A673 (cell line): ENCODE results near the gene ANTKMT. TPM values are rescaled to one million over a fixed set of nuclear protein-coding genes. Genes with fewer than 3 reads are reported as not detected.

Source experiments
- BruUV-seq: library from RNA; stranded (reverse); fragments of 400-500 nt; replicated peaks from 2 replicates; lab custom pipeline; 2021; lab: Mats Ljungman, UMichigan
- CTCF ChIA-PET: fragments of 300-600 bp; sonication (Branson Sonifier 250); formaldehyde crosslinking; loops from one replicate; lab custom pipeline; 2022; ENCODE audit warnings: antibody characterized with exemption; lab: Charles Lee
- POLR2A ChIA-PET: fragments of 300-600 bp; sonication (Branson Sonifier 250); formaldehyde crosslinking; loops from one replicate; lab custom pipeline; 2022; ENCODE audit warnings: antibody characterized with exemption; ENCODE audit not compliant: low non-redundant PET; lab: Charles Lee
- DNase-seq: peaks from one replicate; pipeline ENCODE4 v3.0.0-alpha.2; 2015; ENCODE audit warnings: low spot score
- H3K27ac ChIP-seq: fragments of 200-600 bp; sonication (generic); 2 replicates; pipeline ENCODE4 v1.5.1; 2016; ENCODE audit warnings: mixed run types, low read depth, mild to moderate bottlenecking, mixed read lengths, antibody characterized with exemption, low read length; ENCODE audit not compliant: poor library complexity, severe bottlenecking
- H3K27me3 ChIP-seq: fragments of 200-600 bp; sonication (generic); replicated peaks from 2 replicates; pipeline ENCODE4 v1.6.1; 2017; ENCODE audit warnings: mixed run types, low read depth, mild to moderate bottlenecking, mixed read lengths, antibody characterized with exemption, low read length; ENCODE audit not compliant: insufficient read depth, poor library complexity
- H3K36me3 ChIP-seq: fragments of 200-600 bp; sonication (generic); 2 replicates; pipeline ENCODE4 v1.6.1; 2016; ENCODE audit warnings: mixed run types, mild to moderate bottlenecking, mixed read lengths, antibody characterized with exemption, low read length; ENCODE audit not compliant: insufficient read depth, poor library complexity, severe bottlenecking
- H3K4me1 ChIP-seq: fragments of 200-600 bp; sonication (generic); 2 replicates; pipeline ENCODE4 v1.6.1; 2017; ENCODE audit warnings: mixed run types, mild to moderate bottlenecking, mixed read lengths, antibody characterized with exemption, low read length; ENCODE audit not compliant: insufficient read depth, poor library complexity, severe bottlenecking
- H3K4me3 ChIP-seq: fragments of 200-600 bp; sonication (generic); 2 replicates; pipeline ENCODE4 v1.5.1; 2016; ENCODE audit warnings: low read depth, mixed run types, mild to moderate bottlenecking, mixed read lengths, low read length; ENCODE audit not compliant: poor library complexity, severe bottlenecking
- H3K9me3 ChIP-seq: fragments of 200-600 bp; sonication (generic); 2 replicates; pipeline ENCODE4 v1.6.1; 2016; ENCODE audit warnings: mixed run types, low read depth, mild to moderate bottlenecking, mixed read lengths, antibody characterized with exemption, low read length; ENCODE audit not compliant: poor library complexity, severe bottlenecking
- EZH2 ChIP-seq: fragments of 200-600 bp; sonication (generic); IDR thresholded peaks from 2 replicates; pipeline ENCODE4 v1.6.1; 2017; ENCODE audit warnings: borderline replicate concordance, low read depth, mild to moderate bottlenecking, mixed read lengths, antibody characterized with exemption, low read length; ENCODE audit not compliant: poor library complexity, severe bottlenecking
- intact Hi-C: fragments of 100-400 bp; cut with micrococcal nuclease; formaldehyde crosslinking; loops from one replicate; pipeline ENCODE4 v1.10.0; 2022; ENCODE audit not compliant: unreplicated experiment
- total RNA-seq: library from RNA; stranded (reverse); gene quantifications from 2 replicates; pipeline ENCODE4 v1.2.3, GENCODE V29; 2021
- TF ChIP-seq, protein P1 (sequence below): fragments of 300-800, 200-600 bp; sonication (generic); conservative IDR thresholded peaks from 2 replicates; pipeline ENCODE4 v1.5.1; 2017; ENCODE audit warnings: low read depth, mild to moderate bottlenecking, antibody characterized with exemption, low read length, moderate library complexity, mixed read lengths

Gene ANTKMT
- total RNA-seq, 1 experiment from 2014 or later: 21.2 TPM

DNA sequence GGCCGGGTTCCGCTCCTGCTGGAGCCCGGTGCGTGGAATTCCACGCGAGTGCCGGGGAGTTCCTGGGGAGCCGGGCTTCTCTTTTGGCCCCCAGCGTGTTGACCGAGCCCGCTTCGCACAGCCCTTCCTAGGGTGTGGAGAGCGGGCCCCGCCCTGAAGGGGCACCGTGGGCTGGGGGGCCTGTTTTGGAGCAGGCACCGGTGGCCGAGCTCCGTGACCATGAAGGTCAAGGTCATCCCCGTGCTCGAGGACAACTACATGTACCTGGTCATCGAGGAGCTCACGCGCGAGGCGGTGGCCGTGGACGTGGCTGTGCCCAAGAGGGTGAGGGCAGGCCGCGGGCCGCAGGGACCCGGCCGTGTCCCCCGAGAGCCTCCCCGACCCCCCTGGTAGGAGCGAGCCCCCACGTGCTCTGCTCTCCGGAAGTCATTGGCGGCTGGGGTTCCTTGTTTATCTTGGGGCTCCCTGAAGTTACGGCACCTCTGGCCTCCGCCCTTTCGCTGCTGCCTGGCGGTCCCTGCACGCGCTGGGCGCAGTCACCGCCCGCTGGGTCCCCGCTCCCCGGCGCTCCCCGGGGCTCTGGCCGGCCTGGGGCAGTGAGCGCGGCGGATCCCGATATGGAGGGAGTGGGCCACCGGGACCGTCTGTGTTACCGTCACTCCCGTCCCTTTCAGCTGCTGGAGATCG lies 6.5 kb downstream of the ANTKMT start:
- BruUV-seq: no TSS peak
- CTCF ChIA-PET: interaction anchor here (0.8 kb wide), 1 partner anchor 11 kb away, joined by 5 read pairs; no protein-coding TSS in a partner anchor
- intact Hi-C loops: no loop called here
- POLR2A ChIA-PET: no interaction called here
- H3K27ac ChIP-seq: no peak overlapping the region
- H3K9me3 ChIP-seq: no peaks in the 10 kb centered on the region
- no peaks in the 10 kb centered on the region for H3K27me3 ChIP-seq
- H3K4me3 ChIP-seq: peak overlapping the region; percentile 52
- TF ChIP-seq EZH2: no peak
- TF ChIP-seq, protein P1, sequence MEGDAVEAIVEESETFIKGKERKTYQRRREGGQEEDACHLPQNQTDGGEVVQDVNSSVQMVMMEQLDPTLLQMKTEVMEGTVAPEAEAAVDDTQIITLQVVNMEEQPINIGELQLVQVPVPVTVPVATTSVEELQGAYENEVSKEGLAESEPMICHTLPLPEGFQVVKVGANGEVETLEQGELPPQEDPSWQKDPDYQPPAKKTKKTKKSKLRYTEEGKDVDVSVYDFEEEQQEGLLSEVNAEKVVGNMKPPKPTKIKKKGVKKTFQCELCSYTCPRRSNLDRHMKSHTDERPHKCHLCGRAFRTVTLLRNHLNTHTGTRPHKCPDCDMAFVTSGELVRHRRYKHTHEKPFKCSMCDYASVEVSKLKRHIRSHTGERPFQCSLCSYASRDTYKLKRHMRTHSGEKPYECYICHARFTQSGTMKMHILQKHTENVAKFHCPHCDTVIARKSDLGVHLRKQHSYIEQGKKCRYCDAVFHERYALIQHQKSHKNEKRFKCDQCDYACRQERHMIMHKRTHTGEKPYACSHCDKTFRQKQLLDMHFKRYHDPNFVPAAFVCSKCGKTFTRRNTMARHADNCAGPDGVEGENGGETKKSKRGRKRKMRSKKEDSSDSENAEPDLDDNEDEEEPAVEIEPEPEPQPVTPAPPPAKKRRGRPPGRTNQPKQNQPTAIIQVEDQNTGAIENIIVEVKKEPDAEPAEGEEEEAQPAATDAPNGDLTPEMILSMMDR: no peak
- peaks cover 10% of the 10 kb centered on the region for H3K4me1 ChIP-seq
- no peaks in the 10 kb centered on the region for H3K36me3 ChIP-seq
- no peak for DNase-seq

DNA sequence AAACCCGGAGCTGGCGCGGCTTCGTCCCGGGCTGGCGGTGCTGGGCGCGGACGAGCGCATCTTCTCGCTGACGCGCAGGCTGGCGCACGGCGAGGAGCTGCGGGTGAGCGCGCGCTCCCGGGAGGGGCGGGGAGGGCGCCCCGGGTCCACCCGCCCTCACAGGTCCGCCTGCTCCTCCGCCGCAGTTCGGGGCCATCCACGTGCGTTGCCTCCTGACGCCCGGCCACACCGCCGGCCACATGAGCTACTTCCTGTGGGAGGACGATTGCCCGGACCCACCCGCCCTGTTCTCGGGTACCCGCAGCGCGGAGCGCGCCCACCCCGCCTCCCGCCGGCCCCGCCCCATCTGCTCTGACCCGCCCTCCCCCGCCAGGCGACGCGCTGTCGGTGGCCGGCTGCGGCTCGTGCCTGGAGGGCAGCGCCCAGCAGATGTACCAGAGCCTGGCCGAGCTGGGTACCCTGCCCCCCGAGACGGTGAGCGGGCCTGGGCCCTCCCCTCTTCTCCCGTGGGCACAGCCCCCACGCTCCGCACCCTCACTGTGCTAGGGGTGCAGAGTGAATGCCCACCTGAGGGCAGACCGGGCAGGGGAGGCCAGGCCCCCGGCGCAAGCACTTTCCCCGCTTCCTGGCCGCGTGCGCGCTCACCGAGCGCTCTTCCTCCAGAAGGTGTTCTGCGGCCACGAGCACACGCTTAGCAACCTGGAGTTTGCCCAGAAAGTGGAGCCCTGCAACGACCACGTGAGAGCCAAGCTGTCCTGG lies 7.4 kb downstream of the ANTKMT start:
- Histone ChIP-seq H3K36me3 (no peaks in the 10 kb centered on the region), H3K4me3 (peak overlapping the region; percentile 52), H3K9me3 (no peaks in the 10 kb centered on the region), H3K27me3 (no peaks in the 10 kb centered on the region), H3K4me1 (peaks cover 10% of the 10 kb centered on the region), H3K27ac (no peak overlapping the region)
- POLR2A ChIA-PET: no interaction called here
- no peak for TF ChIP-seq EZH2
- TF ChIP-seq, protein P1: no peak
- CTCF ChIA-PET: interaction anchor here (0.8 kb wide), 1 partner anchor 12 kb away, joined by 5 read pairs; no protein-coding TSS in a partner anchor
- DNase-seq: peak; percentile 69
- intact Hi-C loops: no loop called here
- no TSS peak for BruUV-seq

DNA sequence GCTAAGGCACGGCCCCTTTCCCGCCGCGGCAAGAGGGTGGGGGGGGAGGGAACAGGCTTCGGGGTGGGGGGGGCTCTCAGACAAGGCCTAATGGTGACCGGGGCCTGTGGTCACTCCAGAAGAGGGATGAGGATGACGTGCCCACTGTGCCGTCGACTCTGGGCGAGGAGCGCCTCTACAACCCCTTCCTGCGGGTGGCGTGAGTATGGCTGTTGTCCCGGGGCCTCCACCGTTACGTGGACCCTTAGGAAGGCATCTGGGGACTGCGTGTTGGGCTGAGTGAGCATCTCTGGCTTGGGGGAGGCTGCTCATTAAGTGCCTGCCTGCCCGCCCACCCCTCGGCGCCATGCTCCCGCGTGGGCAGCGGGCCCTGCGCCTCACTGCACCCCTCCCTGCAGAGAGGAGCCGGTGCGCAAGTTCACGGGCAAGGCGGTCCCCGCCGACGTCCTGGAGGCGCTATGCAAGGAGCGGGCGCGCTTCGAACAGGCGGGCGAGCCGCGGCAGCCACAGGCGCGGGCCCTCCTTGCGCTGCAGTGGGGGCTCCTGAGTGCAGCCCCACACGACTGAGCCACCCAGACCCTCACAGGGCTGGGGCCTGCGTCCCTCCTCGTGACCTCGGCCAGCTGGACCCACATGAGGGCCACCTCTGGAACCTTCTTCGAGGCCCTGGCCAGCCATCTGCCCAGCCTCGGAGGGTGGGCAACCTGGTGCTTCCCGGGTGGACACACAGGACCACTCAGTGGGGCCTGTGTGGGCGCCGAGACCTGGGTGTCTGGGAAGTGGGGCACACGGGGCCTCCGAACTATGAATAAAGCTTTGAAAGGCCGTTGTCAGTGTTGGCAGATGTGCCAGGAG lies 8.2 kb downstream of the ANTKMT start:
- no TSS peak for BruUV-seq
- no peak for DNase-seq
- ChIA-PET CTCF (interaction anchor here (0.8 kb wide), 1 partner anchor 17 kb away, joined by 3 read pairs; no protein-coding TSS in a partner anchor), POLR2A (no interaction called here)
- H3K27me3 ChIP-seq: no peaks in the 10 kb centered on the region
- H3K4me1 ChIP-seq: peaks cover 10% of the 10 kb centered on the region
- H3K9me3 ChIP-seq: no peaks in the 10 kb centered on the region
- intact Hi-C loops: no loop called here
- no peak overlapping the region for H3K4me3 ChIP-seq
- no peak for TF ChIP-seq EZH2
- TF ChIP-seq, protein P1: no peak
- no peaks in the 10 kb centered on the region for H3K36me3 ChIP-seq
- no peak overlapping the region for H3K27ac ChIP-seq
